GM08714 (cell line): Measurements from ENCODE around the gene FAM151A.
"Not testable (repeated sequence)": the region's sequence is repeated elsewhere in the genome, so short reads cannot be mapped to it uniquely, and the experiment has no call there.

Experiments used
- H3K4me3 ChIP-seq: fragments of 200-500 bp; sonication (Bioruptor generic); 2 replicates; pipeline ENCODE4 v1.5.1; 2014; ENCODE audit warnings: mild to moderate bottlenecking, low read length, inconsistent platforms
- ZNF274 ChIP-seq: IDR thresholded peaks from 2 replicates; pipeline ENCODE4 v1.6.1; 2012; ENCODE audit warnings: mild to moderate bottlenecking, low read depth, low read length

The FAM151A gene

DNA sequence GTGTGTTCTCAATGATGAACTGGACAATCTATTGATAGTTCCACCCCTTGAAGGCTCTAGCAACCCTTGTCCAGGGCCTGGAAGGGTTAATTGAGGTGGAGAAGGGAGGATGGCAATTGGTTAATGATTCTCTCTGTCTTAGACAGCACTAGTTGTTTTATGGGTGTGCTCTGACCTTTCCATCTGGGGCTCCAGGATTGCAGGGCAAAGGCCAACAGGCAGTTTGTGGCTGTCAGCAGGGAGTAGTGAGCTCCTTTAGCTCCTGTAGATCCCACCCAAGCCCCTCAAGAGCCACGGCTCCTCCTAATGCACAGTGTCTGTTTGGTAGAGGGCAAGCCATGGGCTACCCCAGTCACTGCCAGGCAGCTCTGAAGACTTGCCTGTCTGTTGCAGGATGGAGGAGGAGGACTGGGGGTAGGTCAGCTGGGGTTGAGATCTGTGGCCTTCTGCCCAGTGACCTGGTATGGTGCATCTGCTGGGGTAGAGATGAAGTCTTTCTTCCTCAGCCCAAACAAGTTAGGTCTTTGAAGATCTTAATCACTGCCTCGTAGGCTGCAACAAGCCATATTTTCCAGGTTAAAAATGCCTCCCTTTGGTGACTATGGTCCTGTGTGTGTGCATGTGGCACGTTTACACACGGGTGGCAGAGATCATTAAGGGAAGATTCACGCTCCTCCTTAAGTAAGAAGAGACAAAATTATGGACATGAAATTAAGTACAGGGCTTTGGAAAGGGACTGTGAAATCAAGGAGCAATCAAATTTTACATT lies 26.0 kb upstream of the FAM151A start:
- no peak for TF ChIP-seq ZNF274

DNA sequence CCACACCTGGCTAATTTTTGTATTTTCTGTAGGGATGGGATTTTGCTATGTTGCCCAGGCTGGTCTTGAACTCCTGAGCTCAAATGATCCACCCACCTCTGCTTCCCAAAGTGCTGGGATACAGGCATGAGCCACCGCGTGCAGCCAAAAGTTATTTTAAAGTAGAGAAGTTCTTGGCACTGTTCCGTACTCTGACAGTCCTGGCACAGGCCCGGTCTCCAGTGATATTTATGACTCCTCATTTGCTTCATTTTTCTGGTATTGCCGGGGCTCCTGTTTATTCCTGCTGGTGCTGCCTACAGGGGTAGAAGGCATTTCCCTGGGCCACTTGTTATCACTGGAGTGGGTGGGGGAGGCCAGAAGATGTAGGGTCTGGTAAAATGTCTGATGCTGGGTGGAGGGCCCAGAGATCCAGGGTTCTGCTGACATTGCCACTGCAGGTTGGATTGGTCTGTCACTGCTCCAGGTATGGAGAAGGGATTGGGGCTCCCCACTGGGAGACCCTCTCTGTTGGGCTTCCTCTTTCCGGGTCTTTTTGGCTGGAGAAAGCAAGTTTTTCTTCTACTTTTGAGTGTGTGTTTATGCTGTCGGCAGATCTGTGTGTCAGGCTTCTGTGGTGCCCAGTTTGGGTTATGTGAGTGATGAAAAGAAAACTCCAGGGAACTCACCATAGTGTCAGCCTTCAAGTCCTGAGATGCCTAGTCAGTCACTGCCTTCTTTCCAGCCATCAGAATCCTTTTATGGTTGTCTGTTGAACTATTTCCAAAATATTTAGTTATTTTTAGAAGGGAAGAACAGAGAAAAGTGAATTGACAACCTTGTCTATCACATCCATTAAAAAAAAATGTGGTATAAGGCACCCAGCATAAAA lies 22.7 kb upstream of the FAM151A start:
- no peak for TF ChIP-seq ZNF274
- no peak overlapping the region for H3K4me3 ChIP-seq

More for the DNA sequence above, 26.0 kb upstream of the FAM151A start:
- H3K4me3 ChIP-seq: no peak overlapping the region

GRCh38 chr1:54643736-54644135 lies 20.4 kb upstream of the FAM151A start:
- TF ChIP-seq ZNF274: no peak
- H3K4me3 ChIP-seq: no peak overlapping the region

- TF ChIP-seq ZNF274: no peak
- no peak within 1 kb of the TSS for H3K4me3 ChIP-seq
Measured at GRCh38 chr1:54640863-54641836, 17.8 kb upstream of the FAM151A start, which contains the start of gene MROH7. MROH7 (plus strand) TSS chr1:54641786; CDS start chr1:54652927, 11,141 bp downstream.

DNA sequence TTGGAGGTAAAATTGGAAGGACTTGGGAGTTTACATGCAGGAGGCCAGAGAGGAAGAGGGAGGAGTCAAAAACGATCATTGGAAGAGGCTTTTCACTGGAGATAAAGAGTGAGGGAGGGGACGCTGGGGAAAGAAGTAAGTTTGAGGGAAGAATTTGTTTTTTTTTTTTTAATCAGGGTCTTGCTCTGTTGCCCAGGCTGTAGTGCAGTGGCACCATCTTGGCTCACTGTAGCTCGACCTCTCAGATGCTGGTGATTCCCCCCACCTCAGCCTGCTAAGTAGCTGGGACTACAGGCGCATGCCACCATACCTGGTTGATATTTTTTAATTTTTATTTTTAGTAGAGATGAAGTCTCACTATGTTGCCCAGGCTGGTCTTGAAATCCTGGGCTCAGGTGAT lies 17.0 kb upstream of the FAM151A start:
- H3K4me3 ChIP-seq: no peak overlapping the region
- TF ChIP-seq ZNF274: no peak

DNA sequence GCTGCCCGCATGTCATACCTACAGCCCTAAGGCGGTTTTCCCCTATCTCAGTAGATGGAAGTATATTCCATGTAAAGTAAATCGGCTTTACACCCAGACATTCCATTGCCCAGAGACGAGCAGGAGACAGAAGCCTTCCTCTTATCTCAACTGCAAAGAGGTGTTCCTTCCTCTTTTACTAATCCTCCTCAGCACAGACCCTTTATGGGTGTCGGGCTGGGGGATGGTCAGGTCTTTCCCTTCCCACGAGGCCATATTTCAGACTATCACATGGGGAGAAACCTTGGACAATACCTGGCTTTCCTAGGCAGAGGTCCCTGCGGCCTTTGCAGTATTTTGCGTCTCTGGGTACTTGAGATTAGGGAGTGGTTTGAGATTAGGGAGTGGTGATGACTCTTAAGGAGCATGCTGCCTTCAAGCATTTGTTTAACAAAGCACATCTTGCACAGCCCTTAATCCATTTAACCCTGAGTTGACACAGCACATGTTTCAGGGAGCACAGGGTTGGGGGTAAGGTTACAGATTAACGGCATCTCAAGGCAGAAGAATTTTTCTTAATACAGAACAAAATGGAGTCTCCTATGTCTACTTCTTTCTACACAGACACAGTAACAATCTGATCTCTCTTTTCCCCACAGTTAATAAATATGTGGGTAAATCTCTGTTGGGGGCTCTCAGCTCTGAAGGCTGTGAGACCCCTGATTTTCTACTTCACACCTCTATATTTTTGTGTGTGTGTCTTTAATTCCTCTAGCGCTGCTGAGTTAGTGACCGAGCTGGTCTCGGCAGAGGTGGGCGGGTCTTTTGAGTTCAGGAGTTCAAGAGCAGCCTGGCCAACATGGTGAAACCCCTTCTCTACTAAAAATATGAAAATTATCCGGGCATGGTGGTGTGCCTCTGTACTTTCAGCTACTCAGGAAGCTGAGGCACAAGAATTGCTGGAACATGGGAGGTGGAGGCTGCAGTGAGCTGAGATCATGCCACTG lies 13.4 kb upstream of the FAM151A start:
- H3K4me3 ChIP-seq: not testable (repeated sequence)

- not testable (repeated sequence) for H3K4me3 ChIP-seq
Measured at GRCh38 chr1:54635804-54636203, 12.5 kb upstream of the FAM151A start.

- TF ChIP-seq ZNF274: no peak
- no peak overlapping the region for H3K4me3 ChIP-seq
Measured at GRCh38 chr1:54627196-54627595, 3.9 kb upstream of the FAM151A start.

GRCh38 chr1:54624466-54625464 lies 1.4 kb upstream of the FAM151A start:
- no peak overlapping the region for H3K4me3 ChIP-seq
- TF ChIP-seq ZNF274: no peak

DNA sequence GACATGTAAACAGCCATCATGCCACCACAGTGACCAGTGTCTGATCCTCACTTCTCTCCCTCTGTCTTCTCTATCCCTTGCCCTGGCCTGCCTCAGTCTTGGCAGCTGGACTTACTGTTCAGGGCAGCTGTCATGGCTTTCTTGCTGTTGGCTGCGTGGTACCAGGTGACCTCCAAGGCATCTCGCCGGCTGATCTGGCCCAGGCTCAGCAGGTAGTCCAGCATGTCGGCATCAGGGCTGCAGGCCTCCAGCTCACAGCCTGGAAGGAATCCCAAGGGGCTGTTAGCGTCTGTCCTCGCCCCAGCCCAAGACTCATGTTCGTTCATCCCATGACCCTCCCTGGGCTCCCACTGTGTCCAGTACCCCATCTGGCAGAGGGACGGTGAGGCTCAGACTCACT lies 3.6 kb downstream of the FAM151A start:
- no peak overlapping the region for H3K4me3 ChIP-seq
- TF ChIP-seq ZNF274: no peak

DNA sequence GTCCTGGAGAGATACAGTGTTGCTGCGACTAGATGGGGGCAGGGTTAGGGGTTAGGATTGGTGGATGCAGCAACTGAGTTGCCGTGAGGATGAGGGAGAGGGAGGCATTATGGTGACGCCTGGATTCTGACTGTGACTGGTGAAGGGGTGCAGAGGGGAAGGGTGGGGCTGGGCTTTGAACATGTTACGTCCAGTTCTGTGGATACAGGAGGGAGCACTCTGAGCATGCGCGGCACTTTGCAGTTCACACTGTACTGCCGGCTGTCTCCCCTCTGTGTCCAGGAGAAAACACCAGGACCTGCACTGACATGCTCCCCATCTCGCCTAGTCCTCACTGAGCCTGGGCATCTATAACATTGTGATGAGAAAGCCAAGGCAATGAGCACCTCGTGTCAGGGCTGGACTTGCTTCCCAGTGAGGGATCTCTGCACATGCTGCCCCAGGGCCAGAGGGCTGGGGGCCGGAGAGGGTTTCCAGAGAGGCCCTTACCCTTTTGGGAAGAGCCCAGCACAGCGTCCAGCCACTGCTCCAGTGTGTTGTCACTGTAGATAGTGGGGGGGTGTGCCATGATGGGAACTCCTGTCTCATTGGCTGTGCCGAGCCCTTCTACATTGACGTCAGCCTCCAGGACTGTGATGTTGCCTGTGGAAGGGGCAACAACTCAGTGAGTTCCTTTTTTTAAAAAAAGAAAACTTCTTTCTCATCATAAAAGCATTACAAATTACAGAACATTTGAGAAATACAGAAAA lies 7.6 kb downstream of the FAM151A start:
- no peak for TF ChIP-seq ZNF274
- no peak overlapping the region for H3K4me3 ChIP-seq
